ENCODE data around the gene CHST9. TPM values are rescaled to one million over a fixed set of nuclear protein-coding genes. Genes with fewer than 3 reads are reported as not detected.

Gene CHST9
- total RNA-seq, 2 donors from 2014 or later: 10.3 to 19.3 TPM

GRCh38 chr18:26992926-26993325 is 192.2 kb downstream of the CHST9 start:
- intact Hi-C loops (cut with DNase I): no loop called here
- 83% methylated on average over 2 of the region's 2 CpGs for WGBS

GRCh38 chr18:26989842-26990241 is 195.3 kb downstream of the CHST9 start:
- H3K27ac ChIP-seq: no peak overlapping the region
- no peaks in the 10 kb centered on the region for H3K36me3 ChIP-seq
- no peaks in the 10 kb centered on the region for H3K9me3 ChIP-seq
- H3K4me1 ChIP-seq (replicated peaks): no peaks in the 10 kb centered on the region
- H3K4me3 ChIP-seq: no peak overlapping the region
- TF ChIP-seq POLR2A (IDR thresholded peaks at IDR 0.05): no peak
- TF ChIP-seq POLR2AphosphoS5 (IDR thresholded peaks at IDR 0.05): no peak
- TF ChIP-seq CTCF (IDR thresholded peaks at IDR 0.05): no peak
- no peak for DNase-seq (ENCODE audit: low spot score)
- no peaks in the 10 kb centered on the region for H3K27me3 ChIP-seq (replicated peaks; ENCODE audit: insufficient read depth)
- intact Hi-C loops (cut with DNase I): no loop called here

More at GRCh38 chr18:26992926-26993325, 192.2 kb downstream of the CHST9 start:
- DNase-seq (ENCODE audit: low spot score): no peak
- Histone ChIP-seq H3K4me1 (replicated peaks) (no peaks in the 10 kb centered on the region), H3K4me3 (no peak overlapping the region), H3K36me3 (no peaks in the 10 kb centered on the region), H3K27ac (no peak overlapping the region), H3K9me3 (no peaks in the 10 kb centered on the region), H3K27me3 (replicated peaks; ENCODE audit: insufficient read depth) (no peaks in the 10 kb centered on the region)
- TF ChIP-seq POLR2AphosphoS5 (IDR thresholded peaks at IDR 0.05): no peak
- TF ChIP-seq POLR2A (IDR thresholded peaks at IDR 0.05): no peak
- no peak for TF ChIP-seq CTCF (IDR thresholded peaks at IDR 0.05)

GRCh38 chr18:26981360-26982082 is 203.6 kb downstream of the CHST9 start:
- Histone ChIP-seq H3K27ac (no peak overlapping the region), H3K9me3 (no peaks in the 10 kb centered on the region), H3K4me1 (replicated peaks) (no peaks in the 10 kb centered on the region), H3K4me3 (no peak overlapping the region), H3K36me3 (no peaks in the 10 kb centered on the region), H3K27me3 (replicated peaks; ENCODE audit: insufficient read depth) (no peaks in the 10 kb centered on the region)
- no peak for DNase-seq (ENCODE audit: low spot score)
- WGBS: 56% methylated on average over 6 of the region's 6 CpGs
- intact Hi-C loops (cut with DNase I): no loop called here
- no peak for TF ChIP-seq POLR2A (IDR thresholded peaks at IDR 0.05)
- no peak for TF ChIP-seq CTCF (IDR thresholded peaks at IDR 0.05)
- TF ChIP-seq POLR2AphosphoS5 (IDR thresholded peaks at IDR 0.05): no peak

GRCh38 chr18:26978812-26979341 is 206.2 kb downstream of the CHST9 start:
- intact Hi-C loops (cut with DNase I): no loop called here
- no peak overlapping the region for H3K27ac ChIP-seq
- H3K4me3 ChIP-seq: no peak overlapping the region
- no peaks in the 10 kb centered on the region for H3K4me1 ChIP-seq (replicated peaks)
- TF ChIP-seq POLR2AphosphoS5 (IDR thresholded peaks at IDR 0.05) (no peak), CTCF (IDR thresholded peaks at IDR 0.05) (no peak), POLR2A (IDR thresholded peaks at IDR 0.05) (no peak)
- WGBS: 64% methylated on average over 4 of the region's 4 CpGs
- no peaks in the 10 kb centered on the region for H3K36me3 ChIP-seq
- no peaks in the 10 kb centered on the region for H3K27me3 ChIP-seq (replicated peaks; ENCODE audit: insufficient read depth)
- H3K9me3 ChIP-seq: no peaks in the 10 kb centered on the region
- no peak for DNase-seq (ENCODE audit: low spot score)

- TF ChIP-seq CTCF (IDR thresholded peaks at IDR 0.05) (no peak), POLR2AphosphoS5 (IDR thresholded peaks at IDR 0.05) (no peak), POLR2A (IDR thresholded peaks at IDR 0.05) (no peak)
- H3K4me1 ChIP-seq (replicated peaks): no peaks in the 10 kb centered on the region
- no peaks in the 10 kb centered on the region for H3K9me3 ChIP-seq
- no peak for DNase-seq (ENCODE audit: low spot score)
- no peak overlapping the region for H3K27ac ChIP-seq
- H3K36me3 ChIP-seq: no peaks in the 10 kb centered on the region
- WGBS: 77% methylated on average over 1 of the region's 1 CpG
- intact Hi-C loops (cut with DNase I): no loop called here
- H3K4me3 ChIP-seq: no peak overlapping the region
- H3K27me3 ChIP-seq (replicated peaks; ENCODE audit: insufficient read depth): no peaks in the 10 kb centered on the region
These were observed 207.3 kb downstream of the CHST9 start for GRCh38 chr18:26977781-26978180.

Measured in prostate gland (tissue), 2 donors.